H1 (cell line): ENCODE measurements around the gene HOXB8. TPM values are rescaled to one million over a fixed set of nuclear protein-coding genes. Genes with fewer than 3 reads are reported as not detected.

ENCODE experiments used
- CTCF ChIA-PET: fragments of 300-600 bp; sonication (Branson Sonifier 250); formaldehyde crosslinking; loops from one replicate; lab custom pipeline; 2021; ENCODE audit not compliant: partially characterized antibody; lab: Charles Lee
- POLR2A ChIA-PET: fragments of 300-600 bp; sonication (Branson Sonifier 250); formaldehyde crosslinking; loops from one replicate; lab custom pipeline; 2021; ENCODE audit warnings: inconsistent platforms; ENCODE audit not compliant: partially characterized antibody; lab: Charles Lee
- DNase-seq, 2 experiments: peaks; one replicate each; pipeline versions ENCODE4 v3.0.0 to v3.0.0-alpha.2; 2010 to 2022; ENCODE audit warnings: low spot score in 2 of 2, low read depth in 1 of 2, mixed read lengths in 1 of 2
- FAIRE-seq: peaks from 2 replicates; lab custom pipeline; 2011; peaks lifted over from hg19 to GRCh38; lab: Jason Lieb, UNC
- H2AFZ ChIP-seq: 2 replicates; pipeline ENCODE4 v1.8.1; 2012; ENCODE audit warnings: low read length, inconsistent platforms
- H2AK5ac ChIP-seq: 2 replicates; pipeline ENCODE4 v1.6.1; 2013; ENCODE audit warnings: low read depth, low read length
- H2BK120ac ChIP-seq: replicated peaks from 2 replicates; pipeline ENCODE3; 2013; ENCODE audit warnings: low read depth, low read length, inconsistent platforms
- H2BK12ac ChIP-seq: 2 replicates; pipeline ENCODE4 v1.6.1; 2013; ENCODE audit warnings: low read depth, low read length
- H2BK15ac ChIP-seq: 2 replicates; pipeline ENCODE4 v1.6.1; 2013; ENCODE audit warnings: low read length
- H2BK20ac ChIP-seq: 2 replicates; pipeline ENCODE4 v1.6.1; 2013; ENCODE audit warnings: low read length
- H2BK5ac ChIP-seq: 2 replicates; pipeline ENCODE4 v1.6.1; 2013; ENCODE audit warnings: low read depth, low read length
- H3K14ac ChIP-seq: 2 replicates; pipeline ENCODE4 v1.6.1; 2013; ENCODE audit warnings: inconsistent platforms; ENCODE audit not compliant: insufficient read length
- H3K18ac ChIP-seq: 2 replicates; pipeline ENCODE4 v1.6.1; 2013; ENCODE audit warnings: low read length; ENCODE audit errors: extremely low read depth
- H3K23ac ChIP-seq: 2 replicates; pipeline ENCODE4 v1.6.1; 2013; ENCODE audit warnings: inconsistent platforms; ENCODE audit not compliant: insufficient read length
- H3K23me2 ChIP-seq: 2 replicates; pipeline ENCODE4 v1.6.1; 2013; ENCODE audit warnings: low read depth, low read length
- H3K27ac ChIP-seq: 2 replicates; pipeline ENCODE4 v1.6.1; 2011; ENCODE audit warnings: low read depth, low read length, inconsistent platforms
- H3K27me3 ChIP-seq, 4 experiments: replicated peaks in 1 of 4; 1 replicate in 1 of 4; 2 replicates in 3 of 4; pipeline versions ENCODE4 v1.6.1 to v1.8.1; 2011 to 2013; ENCODE audit warnings: low read length in 3 of 4, mild to moderate bottlenecking in 3 of 4, inconsistent platforms in 2 of 4, mixed read lengths in 2 of 4, moderate library complexity in 1 of 4; ENCODE audit not compliant: control insufficient read depth in 3 of 4, insufficient read depth in 3 of 4; ENCODE audit errors: extremely low read depth in 1 of 4
- H3K36me3 ChIP-seq, 4 experiments: 2 replicates each; pipeline versions ENCODE4 v1.6.1 to v1.8.1; 2011 to 2013; ENCODE audit warnings: mild to moderate bottlenecking in 4 of 4, low read length in 3 of 4, moderate library complexity in 2 of 4, control low read depth in 1 of 4, inconsistent platforms in 1 of 4; ENCODE audit not compliant: insufficient read depth in 4 of 4, control insufficient read depth in 2 of 4
- H3K4ac ChIP-seq: replicated peaks from 2 replicates; pipeline ENCODE3; 2013; ENCODE audit warnings: low read length, low read depth, mixed read lengths, inconsistent platforms; ENCODE audit not compliant: insufficient read length
- H3K4me1 ChIP-seq, 4 experiments: replicated peaks in 1 of 4; 1 replicate in 1 of 4; 2 replicates in 3 of 4; pipeline versions ENCODE4 v1.6.1 to v1.8.1; 2011 to 2013; ENCODE audit warnings: low read length in 3 of 4, inconsistent platforms in 2 of 4, mixed read lengths in 1 of 4; ENCODE audit not compliant: insufficient read depth in 4 of 4, control insufficient read depth in 3 of 4
- H3K4me2 ChIP-seq, 2 experiments: 2 replicates each; pipeline versions ENCODE4 v1.6.1 to v1.8.1; 2011 to 2013; ENCODE audit warnings: low read depth in 2 of 2, low read length in 2 of 2, control low read depth in 1 of 2, inconsistent platforms in 1 of 2, mild to moderate bottlenecking in 1 of 2; ENCODE audit not compliant: insufficient read depth in 1 of 2
- H3K4me3 ChIP-seq, 4 experiments: fragments of 200-600, 300-600 bp in 1 of 4; sonication (generic), shearing (Covaris generic), sonication (Bioruptor Twin) in 1 of 4; 2 replicates each; pipeline versions ENCODE4 v1.5.1 to v1.8.1; 2011 to 2016; ENCODE audit warnings: low read length in 4 of 4, low read depth in 3 of 4, control low read depth in 2 of 4, inconsistent platforms in 2 of 4, mild to moderate bottlenecking in 2 of 4, mixed read lengths in 1 of 4, moderate library complexity in 1 of 4; ENCODE audit not compliant: insufficient read depth in 2 of 4; ENCODE audit errors: extremely low read depth in 1 of 4
- H3K56ac ChIP-seq: replicated peaks from 2 replicates; pipeline ENCODE3; 2013; ENCODE audit warnings: low read depth, mild to moderate bottlenecking, mixed read lengths, low read length, inconsistent platforms; ENCODE audit not compliant: insufficient read length
- H3K79me1 ChIP-seq: 2 replicates; pipeline ENCODE4 v1.6.1; 2013; ENCODE audit warnings: low read depth, low read length, control low read depth
- H3K79me2 ChIP-seq, 2 experiments: 2 replicates each; pipeline versions ENCODE4 v1.6.1 to v1.8.1; 2012 to 2013; ENCODE audit warnings: low read length in 2 of 2, mild to moderate bottlenecking in 2 of 2, inconsistent platforms in 1 of 2; ENCODE audit not compliant: insufficient read depth in 2 of 2, control insufficient read depth in 1 of 2
- H3K9ac ChIP-seq, 4 experiments: replicated peaks in 1 of 4; 1 replicate in 1 of 4; 2 replicates in 3 of 4; pipeline versions ENCODE4 v1.6.1 to v1.8.1; 2011 to 2013; ENCODE audit warnings: low read depth in 3 of 4, low read length in 3 of 4, control low read depth in 2 of 4, mild to moderate bottlenecking in 2 of 4, moderate library complexity in 2 of 4, inconsistent platforms in 1 of 4; ENCODE audit errors: extremely low read depth in 1 of 4
- H3K9me3 ChIP-seq, 2 experiments: 2 replicates each; pipeline versions ENCODE4 v1.6.1 to v1.8.1; 2012 to 2013; ENCODE audit warnings: mild to moderate bottlenecking in 2 of 2, moderate library complexity in 2 of 2, control low read depth in 1 of 2, inconsistent platforms in 1 of 2, low read depth in 1 of 2, low read length in 1 of 2, mixed read lengths in 1 of 2; ENCODE audit not compliant: insufficient read depth in 2 of 2
- H4K20me1 ChIP-seq, 2 experiments: replicated peaks in 1 of 2; 2 replicates each; pipeline versions ENCODE3 to v1.8.1; 2011 to 2013; ENCODE audit warnings: inconsistent platforms in 2 of 2, low read length in 2 of 2, mild to moderate bottlenecking in 1 of 2; ENCODE audit not compliant: insufficient read depth in 2 of 2, control insufficient read depth in 1 of 2
- H4K5ac ChIP-seq: 2 replicates; pipeline ENCODE4 v1.6.1; 2013; ENCODE audit warnings: low read length, low read depth, mixed read lengths, inconsistent platforms; ENCODE audit not compliant: insufficient read length
- H4K8ac ChIP-seq: 2 replicates; pipeline ENCODE4 v1.8.0; 2013; ENCODE audit warnings: mild to moderate bottlenecking, moderate library complexity, low read length, inconsistent platforms; ENCODE audit not compliant: insufficient read depth; ENCODE audit errors: extremely low read depth
- H4K91ac ChIP-seq: replicated peaks from 2 replicates; pipeline ENCODE3; 2013; ENCODE audit warnings: low read length, mixed read lengths, inconsistent platforms; ENCODE audit not compliant: insufficient read length
- BACH1 ChIP-seq: IDR thresholded peaks from 2 replicates; pipeline ENCODE4 v1.6.1; 2012; ENCODE audit warnings: low read length, improper control_type of control experiment
- BRCA1 ChIP-seq: IDR thresholded peaks from 2 replicates; pipeline ENCODE4 v1.6.1; 2012; ENCODE audit warnings: low read depth, low read length, improper control_type of control experiment
- CBX8 ChIP-seq: fragments of 300-800, 300-1000 bp; sonication (generic); IDR thresholded peaks from 2 replicates; pipeline ENCODE4 v1.7.1; 2016; ENCODE audit warnings: low read depth, low read length, borderline replicate concordance
- EP300 ChIP-seq, 2 experiments: IDR thresholded peaks; 1 replicate in 1 of 2; 2 replicates in 1 of 2; pipeline ENCODE4 v1.6.1; 2011 to 2012; ENCODE audit warnings: low read depth in 2 of 2, low read length in 2 of 2, mild to moderate bottlenecking in 2 of 2, borderline replicate concordance in 1 of 2, inconsistent platforms in 1 of 2, moderate library complexity in 1 of 2
- HDAC6 ChIP-seq: IDR thresholded peaks from one replicate; pipeline ENCODE4 v1.7.1; 2012; ENCODE audit warnings: low read depth, mild to moderate bottlenecking, inconsistent platforms, low read length, moderate library complexity
- NRF1 ChIP-seq: IDR thresholded peaks from 2 replicates; pipeline ENCODE4 v1.6.1; 2011; ENCODE audit warnings: mild to moderate bottlenecking, low read depth, low read length, improper control_type of control experiment
- POLR2A ChIP-seq, 2 experiments: IDR thresholded peaks; 1 replicate in 1 of 2; 2 replicates in 1 of 2; pipeline ENCODE4 v1.6.1; 2011; ENCODE audit warnings: low read depth in 2 of 2, low read length in 2 of 2, mild to moderate bottlenecking in 2 of 2; ENCODE audit errors: control extremely low read depth in 1 of 2
- POLR2AphosphoS5 ChIP-seq: IDR thresholded peaks from 2 replicates; pipeline ENCODE4 v1.6.1; 2011; ENCODE audit warnings: low read depth, low read length
- RBBP5 ChIP-seq: IDR thresholded peaks from 2 replicates; pipeline ENCODE4 v1.7.1; 2012; ENCODE audit warnings: low read depth, mild to moderate bottlenecking, inconsistent platforms, low read length, moderate library complexity, borderline replicate concordance
- SIX5 ChIP-seq: IDR thresholded peaks from 2 replicates; pipeline ENCODE4 v1.6.1; 2011; ENCODE audit warnings: mild to moderate bottlenecking, low read depth, low read length
- SRF ChIP-seq: IDR thresholded peaks from 2 replicates; pipeline ENCODE4 v1.6.1; 2011; ENCODE audit warnings: mild to moderate bottlenecking, low read depth, low read length, moderate library complexity
- TBP ChIP-seq: IDR thresholded peaks from 2 replicates; pipeline ENCODE4 v1.6.1; 2011; ENCODE audit warnings: low read depth, low read length, improper control_type of control experiment
- WGBS, 2 experiments: shearing (Covaris generic) in 1 of 2; methylation state at CpG; one replicate each; pipeline versions ENCODE4 v1.1.6 to v1.1.7; 2013 to 2015; ENCODE audit warnings: low lambda C conversion rate in 2 of 2, mixed read lengths in 2 of 2, inconsistent platforms in 1 of 2, low coverage in 1 of 2, missing lambda C conversion rate in 1 of 2; ENCODE audit not compliant: insufficient replicate concordance in 2 of 2, insufficient coverage in 1 of 2, insufficient read length in 1 of 2; ENCODE audit errors: extremely low coverage in 1 of 2, missing lambda C conversion rate in 1 of 2; 5-methylcytosine and 5-hydroxymethylcytosine counted together
- polyA plus RNA-seq, 7 experiments: library from polyadenylated mRNA; depleted of rRNA in 3 of 7; stranded (reverse) in 5 of 7; unstranded in 2 of 7; fragments of >200 nt in 5 of 7; fragments of 200-250 nt in 2 of 7; gene quantifications; 1 replicate in 5 of 7; 2 replicates in 1 of 7; 4 replicates in 1 of 7; pipeline versions ENCODE4 v1.2.1 to v1.2.3, GENCODE V29; 2011 to 2013; ENCODE audit warnings: missing spikeins in 2 of 7, mixed read lengths in 2 of 7
- total RNA-seq: library from RNA; stranded (reverse); fragmentation: NEBNext Ultra II Directional; extraction: Animal tissue kit (Norgen Biotek cat#: 25700); gene quantifications from 2 replicates; pipeline ENCODE4 v1.2.1, GENCODE V29; 2021
- TF ChIP-seq, protein P1 (sequence below): IDR thresholded peaks from 2 replicates; pipeline ENCODE4 v1.6.1; 2012; ENCODE audit warnings: inconsistent platforms

HOXB8 gene
- total and polyA plus RNA-seq, 2 of the 8 experiments (the other 6 are each of a cell fraction or from before 2014, with no cell fraction given): not detected

DNA sequence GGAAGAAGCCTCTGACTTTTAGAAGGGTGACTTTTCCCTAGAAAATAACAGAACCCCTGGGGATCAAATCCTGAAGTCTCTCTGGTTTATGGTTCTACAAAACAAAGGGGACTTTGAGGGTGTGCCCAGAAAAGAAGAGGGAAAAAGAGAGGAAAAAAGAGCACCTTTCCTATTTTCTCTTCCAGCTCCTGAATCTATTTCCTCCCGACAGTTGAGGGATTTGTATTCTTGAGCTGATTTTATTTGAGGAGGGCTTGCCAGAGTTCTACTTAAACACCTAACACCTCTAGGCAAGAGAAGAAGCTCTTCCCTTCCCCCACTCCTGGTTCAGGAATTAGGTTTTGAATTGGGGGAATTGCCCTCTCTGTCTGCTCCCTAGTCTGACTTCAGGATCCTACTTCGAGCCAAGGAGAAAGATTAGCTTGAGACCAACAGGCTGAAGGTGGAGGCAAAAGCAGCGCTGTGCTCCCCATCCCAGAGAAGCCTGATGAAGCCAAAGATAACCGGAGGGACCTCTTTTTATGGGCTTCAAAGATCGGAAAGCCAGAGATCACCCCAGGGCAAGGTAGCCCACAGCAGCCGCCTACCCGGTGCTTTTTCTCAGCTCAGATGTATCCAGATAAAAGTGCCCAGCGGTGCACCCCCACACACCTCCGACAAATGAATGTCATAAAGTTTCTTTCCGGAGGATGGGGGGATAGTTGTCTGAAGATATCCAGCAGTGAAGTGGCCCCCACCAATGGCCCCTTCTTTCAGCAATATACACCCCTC lies 25.8 kb downstream of the HOXB8 start:
- Histone ChIP-seq H3K79me1 (no peaks in the 10 kb centered on the region), H3K79me2 (no peaks in the 10 kb centered on the region), H2AFZ (no peak overlapping the region), H2BK120ac (no peak overlapping the region), H3K27ac (no peak overlapping the region), H3K36me3 (peaks cover 0 to 6% (median 0%) of the 10 kb centered on the region in 4 experiments; a peak in 1 of 8 replicates), H2AK5ac (no peak overlapping the region), H3K27me3 (peaks cover 96 to 100% (median 99%) of the 10 kb centered on the region in 4 experiments), H3K18ac (no peak overlapping the region; the same call in 1 of the 2 replicates), H3K4me1 (peaks cover 0 to 6% (median 1%) of the 10 kb centered on the region in 4 experiments; a peak in 5 of 7 replicates), H2BK5ac (no peak overlapping the region), H3K23me2 (no peaks in the 10 kb centered on the region), H3K4me3 (no peak overlapping the region), H3K14ac (no peak overlapping the region), H2BK20ac (no peak overlapping the region), H4K8ac (no peak overlapping the region), H3K23ac (no peak overlapping the region), H3K9me3 (no peaks in the 10 kb centered on the region; a peak in 1 of 4 replicates), H4K20me1 (peaks cover 23 to 37% of the 10 kb centered on the region in 2 experiments), H4K5ac (no peak overlapping the region), H3K56ac (no peak overlapping the region), H2BK15ac (no peak overlapping the region), H3K4ac (no peak overlapping the region), H2BK12ac (no peak overlapping the region), H4K91ac (no peak overlapping the region), H3K4me2 (no peak overlapping the region), H3K9ac (no peak overlapping the region)
- CTCF ChIA-PET: interaction anchor here (0.7 to 4.7 kb wide), 17 partner anchors 9 to 374 kb away, joined by 3 to 24 read pairs (median 3); no protein-coding TSS in a partner anchor
- DNase-seq (no peak), FAIRE-seq (no peak)
- WGBS, 2 experiments: 16% methylated on average over 10 of the region's 10 CpGs; no CpG with 5 or more reads in 1 of the 2 experiments
- POLR2A ChIA-PET: no interaction called here
- TF ChIP-seq NRF1: no peak
- TF ChIP-seq HDAC6: no peak
- TF ChIP-seq BRCA1: no peak
- TF ChIP-seq CBX8: no peak
- no peak for TF ChIP-seq SIX5
- no peak for TF ChIP-seq EP300 (IDR thresholded peaks at IDR 0.05; ENCODE audit: borderline replicate concordance in 1 of 2, low read depth in 2 of 2, low read length in 2 of 2)
- no peak for TF ChIP-seq POLR2A (IDR thresholded peaks at IDR 0.05; ENCODE audit: control extremely low read depth in 1 of 2, low read depth in 2 of 2, low read length in 2 of 2)
- no peak for TF ChIP-seq POLR2AphosphoS5
- TF ChIP-seq, protein P1, sequence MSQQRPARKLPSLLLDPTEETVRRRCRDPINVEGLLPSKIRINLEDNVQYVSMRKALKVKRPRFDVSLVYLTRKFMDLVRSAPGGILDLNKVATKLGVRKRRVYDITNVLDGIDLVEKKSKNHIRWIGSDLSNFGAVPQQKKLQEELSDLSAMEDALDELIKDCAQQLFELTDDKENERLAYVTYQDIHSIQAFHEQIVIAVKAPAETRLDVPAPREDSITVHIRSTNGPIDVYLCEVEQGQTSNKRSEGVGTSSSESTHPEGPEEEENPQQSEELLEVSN: no peak
- no peak for TF ChIP-seq BACH1
- TF ChIP-seq RBBP5: no peak
- TF ChIP-seq SRF: no peak
- no peak for TF ChIP-seq TBP
